A549 (cell line): Measurements from ENCODE around the gene NOTCH3.

Source experiments
- CBX8 ChIP-seq: fragments of 200-600 bp; sonication (generic); IDR thresholded peaks from 2 replicates; pipeline ENCODE4 v1.6.1; 2016
- CTCF ChIP-seq: fragments of >200 bp; sonication (Bioruptor Twin); formaldehyde crosslinking; IDR thresholded peaks from 3 replicates; pipeline ENCODE4 v1.5.1; 2016
- EHF ChIP-seq: fragments of 250-450 bp; sonication (Bioruptor Pico); IDR thresholded peaks from 2 replicates; pipeline ENCODE4 v1.5.0; 2020; ENCODE audit warnings: mild to moderate bottlenecking
- POLR2A ChIP-seq: IDR thresholded peaks from 2 replicates; pipeline ENCODE4 v1.6.1; 2012; ENCODE audit warnings: mild to moderate bottlenecking, low read length
- RAD21 ChIP-seq, 2 experiments: fragments of >200 bp in 1 of 2; sonication (Bioruptor Twin) in 1 of 2; formaldehyde crosslinking in 1 of 2; IDR thresholded peaks in 1 of 2; conservative IDR thresholded peaks in 1 of 2; 2 replicates in 1 of 2; 3 replicates in 1 of 2; pipeline ENCODE4 v1.6.1; 2012 to 2018; ENCODE audit warnings: inconsistent platforms in 1 of 2
- REST ChIP-seq: fragments of 200-600 bp; sonication (generic); IDR thresholded peaks from 2 replicates; pipeline ENCODE4 v1.6.1; 2016; ENCODE audit warnings: antibody characterized with exemption, mild to moderate bottlenecking, moderate library complexity
- TP53 ChIP-seq: fragments of 250-450 bp; sonication (Bioruptor Pico); IDR thresholded peaks from 2 replicates; pipeline ENCODE4 v1.5.0; 2021; ENCODE audit warnings: mild to moderate bottlenecking, moderate library complexity

- TF ChIP-seq REST (no peak), RAD21 (conservative IDR thresholded peaks at IDR 0.05 in 1 of 2, IDR thresholded peaks at IDR 0.05 in 1 of 2) (no peak), CBX8 (no peak), CTCF (no peak), TP53 (CRISPR knock-in tag) (no peak), EHF (no peak), POLR2A (no peak)
Observed at GRCh38 chr19:15197942-15198341, 2.9 kb downstream of the NOTCH3 start.
